ENCODE data around the gene DENND6B.
A peak's percentile ranks its signal among the peaks of the same experiment; 100 is the strongest.

Gene DENND6B

GRCh38 chr22:50305923-50306566 lies 20.8 kb downstream of the DENND6B start:
- Mint-ChIP-seq H3K36me3 (ENCODE audit: low read depth) (no peaks in the 10 kb centered on the region), H3K9me3 (no peaks in the 10 kb centered on the region), H3K27ac (no peak overlapping the region), H3K27me3 (peaks cover 6% of the 10 kb centered on the region), H3K4me3 (peak overlapping the region; percentile 40), H3K4me1 (peaks cover 17% of the 10 kb centered on the region)
- DNase-seq (no peak), ATAC-seq (no peak)

- no peaks in the 10 kb centered on the region for H3K9me3 Mint-ChIP-seq
- H3K4me3 Mint-ChIP-seq = no peak overlapping the region
- H3K36me3 Mint-ChIP-seq (ENCODE audit: low read depth) = no peaks in the 10 kb centered on the region
- ATAC-seq = no peak
- H3K27me3 Mint-ChIP-seq = peaks cover 6% of the 10 kb centered on the region
- H3K27ac Mint-ChIP-seq = no peak overlapping the region
- no peak for DNase-seq
- H3K4me1 Mint-ChIP-seq = peaks cover 17% of the 10 kb centered on the region
Measured at GRCh38 chr22:50305393-50305922, 21.4 kb downstream of the DENND6B start.

- no peak for ATAC-seq
- no peak for DNase-seq
- Mint-ChIP-seq H3K27me3 (peaks cover 6% of the 10 kb centered on the region), H3K36me3 (ENCODE audit: low read depth) (no peaks in the 10 kb centered on the region), H3K4me3 (peak overlapping the region; percentile 21), H3K4me1 (peaks cover 17% of the 10 kb centered on the region), H3K27ac (no peak overlapping the region), H3K9me3 (no peaks in the 10 kb centered on the region)
Measured at GRCh38 chr22:50304528-50305392, 22.1 kb downstream of the DENND6B start.

GRCh38 chr22:50303848-50304527 lies 22.8 kb downstream of the DENND6B start:
- H3K4me3 Mint-ChIP-seq = peak overlapping the region; percentile 21
- no peaks in the 10 kb centered on the region for H3K36me3 Mint-ChIP-seq (ENCODE audit: low read depth)
- ATAC-seq (no peak), DNase-seq (no peak)
- H3K27ac Mint-ChIP-seq = no peak overlapping the region
- H3K27me3 Mint-ChIP-seq = peaks cover 6% of the 10 kb centered on the region
- no peaks in the 10 kb centered on the region for H3K9me3 Mint-ChIP-seq
- H3K4me1 Mint-ChIP-seq = peaks cover 17% of the 10 kb centered on the region

GRCh38 chr22:50303515-50303847 lies 23.3 kb downstream of the DENND6B start:
- H3K36me3 Mint-ChIP-seq (ENCODE audit: low read depth) = no peaks in the 10 kb centered on the region
- no peak overlapping the region for H3K27ac Mint-ChIP-seq
- ATAC-seq (no peak), DNase-seq (no peak)
- H3K4me1 Mint-ChIP-seq = peaks cover 14% of the 10 kb centered on the region
- H3K4me3 Mint-ChIP-seq = no peak overlapping the region
- H3K27me3 Mint-ChIP-seq = peaks cover 6% of the 10 kb centered on the region
- H3K9me3 Mint-ChIP-seq = no peaks in the 10 kb centered on the region

- Mint-ChIP-seq H3K4me3 (no peak overlapping the region), H3K27ac (no peak overlapping the region), H3K9me3 (no peaks in the 10 kb centered on the region), H3K27me3 (peaks cover 6% of the 10 kb centered on the region), H3K36me3 (ENCODE audit: low read depth) (no peaks in the 10 kb centered on the region), H3K4me1 (peaks cover 14% of the 10 kb centered on the region)
- ATAC-seq (no peak), DNase-seq (no peak)
Measured at GRCh38 chr22:50302564-50302963, 24.2 kb downstream of the DENND6B start.

GRCh38 chr22:50302041-50302541 lies 24.7 kb downstream of the DENND6B start:
- no peak overlapping the region for H3K4me3 Mint-ChIP-seq

GRCh38 chr22:50301581-50301991 lies 25.2 kb downstream of the DENND6B start:
- H3K4me1 Mint-ChIP-seq = peaks cover 14% of the 10 kb centered on the region
- H3K27me3 Mint-ChIP-seq = peaks cover 6% of the 10 kb centered on the region
- H3K36me3 Mint-ChIP-seq (ENCODE audit: low read depth) = no peaks in the 10 kb centered on the region
- no peak overlapping the region for H3K27ac Mint-ChIP-seq
- ATAC-seq (no peak), DNase-seq (no peak)
- no peak overlapping the region for H3K4me3 Mint-ChIP-seq
- no peaks in the 10 kb centered on the region for H3K9me3 Mint-ChIP-seq

More at GRCh38 chr22:50302041-50302541, 24.7 kb downstream of the DENND6B start:
- H3K27ac Mint-ChIP-seq = no peak overlapping the region
- no peaks in the 10 kb centered on the region for H3K9me3 Mint-ChIP-seq
- H3K36me3 Mint-ChIP-seq (ENCODE audit: low read depth) = no peaks in the 10 kb centered on the region
- DNase-seq (no peak), ATAC-seq (no peak)
- peaks cover 6% of the 10 kb centered on the region for H3K27me3 Mint-ChIP-seq
- H3K4me1 Mint-ChIP-seq = peaks cover 14% of the 10 kb centered on the region

- ATAC-seq = no peak
- no peak for DNase-seq
- H3K27me3 Mint-ChIP-seq = no peaks in the 10 kb centered on the region
- no peaks in the 10 kb centered on the region for H3K36me3 Mint-ChIP-seq (ENCODE audit: low read depth)
- peaks cover 7% of the 10 kb centered on the region for H3K4me1 Mint-ChIP-seq
- H3K27ac Mint-ChIP-seq = no peak overlapping the region
- no peaks in the 10 kb centered on the region for H3K9me3 Mint-ChIP-seq
- no peak overlapping the region for H3K4me3 Mint-ChIP-seq
Measured at GRCh38 chr22:50300620-50301257, 26.1 kb downstream of the DENND6B start.

- DNase-seq (no peak), ATAC-seq (no peak)
- H3K36me3 Mint-ChIP-seq (ENCODE audit: low read depth) = no peaks in the 10 kb centered on the region
- peaks cover 7% of the 10 kb centered on the region for H3K4me1 Mint-ChIP-seq
- no peak overlapping the region for H3K4me3 Mint-ChIP-seq
- H3K27me3 Mint-ChIP-seq = no peaks in the 10 kb centered on the region
- no peaks in the 10 kb centered on the region for H3K9me3 Mint-ChIP-seq
- H3K27ac Mint-ChIP-seq = no peak overlapping the region
Measured at GRCh38 chr22:50299785-50300619, 26.8 kb downstream of the DENND6B start.

GRCh38 chr22:50298937-50299784 lies 27.7 kb downstream of the DENND6B start:
- no peak overlapping the region for H3K27ac Mint-ChIP-seq
- H3K27me3 Mint-ChIP-seq = no peaks in the 10 kb centered on the region
- no peaks in the 10 kb centered on the region for H3K36me3 Mint-ChIP-seq (ENCODE audit: low read depth)
- H3K4me3 Mint-ChIP-seq = no peak overlapping the region
- ATAC-seq (no peak), DNase-seq (no peak)
- H3K9me3 Mint-ChIP-seq = no peaks in the 10 kb centered on the region
- H3K4me1 Mint-ChIP-seq = peaks cover 5% of the 10 kb centered on the region

GRCh38 chr22:50298266-50298637 lies 28.6 kb downstream of the DENND6B start:
- H3K36me3 Mint-ChIP-seq (ENCODE audit: low read depth) = no peaks in the 10 kb centered on the region
- ATAC-seq = no peak
- H3K27me3 Mint-ChIP-seq = no peaks in the 10 kb centered on the region
- no peaks in the 10 kb centered on the region for H3K9me3 Mint-ChIP-seq
- no peak overlapping the region for H3K4me3 Mint-ChIP-seq
- DNase-seq = no peak
- H3K27ac Mint-ChIP-seq = no peak overlapping the region
- peaks cover 3% of the 10 kb centered on the region for H3K4me1 Mint-ChIP-seq
